SK-N-SH treated with all-trans-retinoic acid at 6 μM for 48 hours (cell line): ENCODE results near the gene RBMS3.

Experiments used
- ATAC-seq: fragments of 200-7000 bp; cut with Tn5 transposase; 3 replicates; pipeline ENCODE4 v1.9.1; 2020; ENCODE audit warnings: mild to moderate bottlenecking, moderate library complexity
- ARNTL ChIP-seq: fragments of 450-650 bp; formaldehyde crosslinking; IDR thresholded peaks from 2 replicates; pipeline ENCODE4 v1.5.0; 2020; ENCODE audit warnings: low read depth, mild to moderate bottlenecking, moderate library complexity, borderline replicate concordance
- BACH2 ChIP-seq: fragments of 250-450 bp; sonication (Bioruptor Pico); IDR thresholded peaks from 2 replicates; pipeline ENCODE4 v1.9.0; 2021; ENCODE audit warnings: mild to moderate bottlenecking, borderline replicate concordance
- CSDC2 ChIP-seq: fragments of 250-450 bp; sonication (Bioruptor Pico); IDR thresholded peaks from 2 replicates; pipeline ENCODE4 v1.5.0; 2020; ENCODE audit warnings: mild to moderate bottlenecking, moderate library complexity
- ESRRG ChIP-seq: fragments of 250-450 bp; sonication (Bioruptor Pico); IDR thresholded peaks from 2 replicates; pipeline ENCODE4 v1.6.1; 2021; ENCODE audit warnings: mild to moderate bottlenecking
- GLIS3 ChIP-seq: fragments of 250-450 bp; sonication (Bioruptor Pico); IDR thresholded peaks from 2 replicates; pipeline ENCODE4 v1.5.0; 2020; ENCODE audit warnings: mild to moderate bottlenecking, moderate library complexity
- ISL1 ChIP-seq: fragments of 250-450 bp; sonication (Bioruptor Pico); IDR thresholded peaks from 2 replicates; pipeline ENCODE4 v2.1.2; 2022; ENCODE audit warnings: mild to moderate bottlenecking, moderate library complexity
- OSR1 ChIP-seq: fragments of 250-450 bp; sonication (Bioruptor Pico); IDR thresholded peaks from 2 replicates; pipeline ENCODE4 v1.8.0; 2022; ENCODE audit warnings: moderate library complexity, mild to moderate bottlenecking, inconsistent platforms
- PPARA ChIP-seq: fragments of 250-450 bp; sonication (Bioruptor Pico); IDR thresholded peaks from 2 replicates; pipeline ENCODE4 v1.5.0; 2020; ENCODE audit warnings: mild to moderate bottlenecking, borderline replicate concordance
- RARB ChIP-seq: fragments of 250-450 bp; sonication (Bioruptor Pico); IDR thresholded peaks from 2 replicates; pipeline ENCODE4 v1.8.0; 2021; ENCODE audit warnings: mild to moderate bottlenecking, moderate library complexity
- SNAI2 ChIP-seq: fragments of 250-450 bp; sonication (Bioruptor Pico); IDR thresholded peaks from 2 replicates; pipeline ENCODE4 v1.5.0; 2020; ENCODE audit warnings: mild to moderate bottlenecking, moderate library complexity
- TCF4 ChIP-seq: fragments of 250-450 bp; sonication (Bioruptor Pico); IDR thresholded peaks from 2 replicates; pipeline ENCODE4 v1.8.0; 2021; ENCODE audit warnings: mild to moderate bottlenecking, moderate library complexity, borderline replicate concordance
- TOX ChIP-seq: fragments of 250-450 bp; sonication (Bioruptor Pico); IDR thresholded peaks from 2 replicates; pipeline ENCODE4 v1.8.0; 2021; ENCODE audit warnings: mild to moderate bottlenecking, moderate library complexity, borderline replicate concordance
- ZC3H10 ChIP-seq: fragments of 250-450 bp; sonication (Bioruptor Pico); IDR thresholded peaks from 2 replicates; pipeline ENCODE4 v1.5.1; 2021; ENCODE audit warnings: mild to moderate bottlenecking, moderate library complexity
- ZFP3 ChIP-seq: fragments of 250-450 bp; sonication (Bioruptor Pico); IDR thresholded peaks from 2 replicates; pipeline ENCODE4 v1.5.0; 2020; ENCODE audit warnings: mild to moderate bottlenecking, moderate library complexity
- ZFP30 ChIP-seq: fragments of 450-650 bp; formaldehyde crosslinking; IDR thresholded peaks from 2 replicates; pipeline ENCODE4 v1.5.0; 2022; ENCODE audit warnings: mild to moderate bottlenecking, moderate library complexity
- ZNF565 ChIP-seq: fragments of 450-650 bp; formaldehyde crosslinking; conservative IDR thresholded peaks from 2 replicates; pipeline ENCODE4 v1.5.0; 2020; ENCODE audit warnings: low read depth, mild to moderate bottlenecking, moderate library complexity
- ZNF70 ChIP-seq: fragments of 450-650 bp; formaldehyde crosslinking; IDR thresholded peaks from 2 replicates; pipeline ENCODE4 v1.5.0; 2020; ENCODE audit warnings: mild to moderate bottlenecking, moderate library complexity
- ZNF8 ChIP-seq: fragments of 450-650 bp; formaldehyde crosslinking; IDR thresholded peaks from 2 replicates; pipeline ENCODE4 v1.5.0; 2020; ENCODE audit warnings: mild to moderate bottlenecking, moderate library complexity
- TF ChIP-seq, protein P1 (sequence below): fragments of 250-450 bp; sonication (Bioruptor Pico); IDR thresholded peaks from 2 replicates; pipeline ENCODE4 v1.8.0; 2021; ENCODE audit warnings: low read depth, mild to moderate bottlenecking, moderate library complexity, borderline replicate concordance
- TF ChIP-seq, protein P2 (sequence below): fragments of 250-450 bp; sonication (Bioruptor Pico); IDR thresholded peaks from 2 replicates; pipeline ENCODE4 v1.8.0; 2020; ENCODE audit warnings: mild to moderate bottlenecking, moderate library complexity, borderline replicate concordance
- TF ChIP-seq, protein P3 (sequence below): fragments of 250-450 bp; sonication (Bioruptor Pico); IDR thresholded peaks from 2 replicates; pipeline ENCODE4 v1.5.1; 2020; ENCODE audit warnings: low read depth, mild to moderate bottlenecking, moderate library complexity
- TF ChIP-seq, protein P4 (sequence below): fragments of 250-450 bp; sonication (Bioruptor Pico); IDR thresholded peaks from 2 replicates; pipeline ENCODE4 v1.5.0; 2020; ENCODE audit warnings: mild to moderate bottlenecking, moderate library complexity
- TF ChIP-seq, protein P5 (sequence below): fragments of 250-450 bp; sonication (Bioruptor Pico); IDR thresholded peaks from 2 replicates; pipeline ENCODE4 v1.5.1; 2021; ENCODE audit warnings: mild to moderate bottlenecking, moderate library complexity

RBMS3 gene

DNA sequence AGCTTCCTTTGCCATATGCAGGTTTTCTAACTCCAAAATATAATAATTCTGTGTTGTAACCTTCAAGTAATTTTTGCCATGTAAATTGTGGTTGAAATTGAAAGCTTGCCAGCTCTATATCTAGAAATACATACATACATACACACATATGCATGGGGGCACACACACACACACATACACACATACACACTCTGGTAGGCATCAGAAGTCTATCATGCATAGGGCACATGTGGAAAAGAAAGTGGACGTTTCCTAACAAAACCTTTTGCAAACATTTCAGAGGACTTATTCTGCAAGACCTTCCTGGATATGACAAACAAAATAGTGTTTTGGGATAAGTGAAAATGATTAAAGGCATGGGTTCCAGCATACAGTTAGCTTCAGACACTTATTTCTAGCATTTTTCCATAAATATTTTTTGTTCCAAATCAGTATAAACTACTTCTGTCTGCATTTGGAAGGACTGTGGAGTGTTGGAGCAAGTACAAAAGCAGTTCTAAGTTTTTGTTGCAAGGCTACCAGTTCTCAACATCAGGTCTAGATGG, 578.9 kb downstream of the RBMS3 start:
- no peak for ATAC-seq
- TF ChIP-seq, protein P1, sequence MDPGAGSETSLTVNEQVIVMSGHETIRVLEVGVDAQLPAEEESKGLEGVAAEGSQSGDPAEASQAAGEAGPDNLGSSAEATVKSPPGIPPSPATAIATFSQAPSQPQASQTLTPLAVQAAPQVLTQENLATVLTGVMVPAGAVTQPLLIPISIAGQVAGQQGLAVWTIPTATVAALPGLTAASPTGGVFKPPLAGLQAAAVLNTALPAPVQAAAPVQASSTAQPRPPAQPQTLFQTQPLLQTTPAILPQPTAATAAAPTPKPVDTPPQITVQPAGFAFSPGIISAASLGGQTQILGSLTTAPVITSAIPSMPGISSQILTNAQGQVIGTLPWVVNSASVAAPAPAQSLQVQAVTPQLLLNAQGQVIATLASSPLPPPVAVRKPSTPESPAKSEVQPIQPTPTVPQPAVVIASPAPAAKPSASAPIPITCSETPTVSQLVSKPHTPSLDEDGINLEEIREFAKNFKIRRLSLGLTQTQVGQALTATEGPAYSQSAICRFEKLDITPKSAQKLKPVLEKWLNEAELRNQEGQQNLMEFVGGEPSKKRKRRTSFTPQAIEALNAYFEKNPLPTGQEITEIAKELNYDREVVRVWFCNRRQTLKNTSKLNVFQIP: no peak
- TF ChIP-seq PPARA (CRISPR knock-in tag) (no peak), OSR1 (CRISPR knock-in tag) (no peak), ZNF8 (CRISPR knock-in tag) (no peak), TCF4 (CRISPR knock-in tag) (no peak)

DNA sequence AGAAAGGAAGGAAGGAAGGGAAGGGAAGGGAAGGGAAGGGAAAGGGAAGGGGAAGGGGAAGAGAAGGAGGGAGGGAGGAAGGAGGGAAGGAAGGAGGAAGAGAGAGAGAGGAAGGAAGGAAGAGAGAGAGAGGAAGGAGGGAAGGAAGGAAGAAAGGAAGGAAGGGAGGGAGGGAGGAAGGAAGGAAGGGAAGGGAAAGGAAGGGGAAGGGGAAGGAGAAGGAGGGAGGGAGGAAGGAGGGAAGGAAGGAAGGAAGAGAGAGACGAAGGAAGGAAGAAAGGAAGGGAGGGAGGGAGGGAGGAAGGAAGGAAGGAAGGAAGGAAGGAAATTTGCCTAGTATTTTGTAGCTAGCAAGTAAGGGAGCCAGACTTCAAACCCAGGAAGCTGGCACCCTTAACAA, 583.9 kb downstream of the RBMS3 start:
- TF ChIP-seq, protein P2, sequence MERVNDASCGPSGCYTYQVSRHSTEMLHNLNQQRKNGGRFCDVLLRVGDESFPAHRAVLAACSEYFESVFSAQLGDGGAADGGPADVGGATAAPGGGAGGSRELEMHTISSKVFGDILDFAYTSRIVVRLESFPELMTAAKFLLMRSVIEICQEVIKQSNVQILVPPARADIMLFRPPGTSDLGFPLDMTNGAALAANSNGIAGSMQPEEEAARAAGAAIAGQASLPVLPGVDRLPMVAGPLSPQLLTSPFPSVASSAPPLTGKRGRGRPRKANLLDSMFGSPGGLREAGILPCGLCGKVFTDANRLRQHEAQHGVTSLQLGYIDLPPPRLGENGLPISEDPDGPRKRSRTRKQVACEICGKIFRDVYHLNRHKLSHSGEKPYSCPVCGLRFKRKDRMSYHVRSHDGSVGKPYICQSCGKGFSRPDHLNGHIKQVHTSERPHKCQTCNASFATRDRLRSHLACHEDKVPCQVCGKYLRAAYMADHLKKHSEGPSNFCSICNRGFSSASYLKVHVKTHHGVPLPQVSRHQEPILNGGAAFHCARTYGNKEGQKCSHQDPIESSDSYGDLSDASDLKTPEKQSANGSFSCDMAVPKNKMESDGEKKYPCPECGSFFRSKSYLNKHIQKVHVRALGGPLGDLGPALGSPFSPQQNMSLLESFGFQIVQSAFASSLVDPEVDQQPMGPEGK (CRISPR knock-in tag): no peak
- TF ChIP-seq ARNTL (CRISPR knock-in tag) (no peak), ZNF8 (CRISPR knock-in tag) (no peak), ZNF70 (no peak), SNAI2 (CRISPR knock-in tag) (no peak), PPARA (CRISPR knock-in tag) (no peak), TOX (CRISPR knock-in tag) (no peak), BACH2 (CRISPR knock-in tag) (no peak), ISL1 (CRISPR knock-in tag) (no peak), ESRRG (CRISPR knock-in tag) (no peak), TCF4 (CRISPR knock-in tag) (no peak), GLIS3 (CRISPR knock-in tag) (no peak), ZFP30 (CRISPR knock-in tag) (no peak), CSDC2 (CRISPR knock-in tag) (no peak)
- TF ChIP-seq, protein P3, sequence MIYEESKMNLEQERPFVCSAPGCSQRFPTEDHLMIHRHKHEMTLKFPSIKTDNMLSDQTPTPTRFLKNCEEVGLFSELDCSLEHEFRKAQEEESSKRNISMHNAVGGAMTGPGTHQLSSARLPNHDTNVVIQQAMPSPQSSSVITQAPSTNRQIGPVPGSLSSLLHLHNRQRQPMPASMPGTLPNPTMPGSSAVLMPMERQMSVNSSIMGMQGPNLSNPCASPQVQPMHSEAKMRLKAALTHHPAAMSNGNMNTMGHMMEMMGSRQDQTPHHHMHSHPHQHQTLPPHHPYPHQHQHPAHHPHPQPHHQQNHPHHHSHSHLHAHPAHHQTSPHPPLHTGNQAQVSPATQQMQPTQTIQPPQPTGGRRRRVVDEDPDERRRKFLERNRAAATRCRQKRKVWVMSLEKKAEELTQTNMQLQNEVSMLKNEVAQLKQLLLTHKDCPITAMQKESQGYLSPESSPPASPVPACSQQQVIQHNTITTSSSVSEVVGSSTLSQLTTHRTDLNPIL (CRISPR knock-in tag): no peak
- TF ChIP-seq, protein P4, sequence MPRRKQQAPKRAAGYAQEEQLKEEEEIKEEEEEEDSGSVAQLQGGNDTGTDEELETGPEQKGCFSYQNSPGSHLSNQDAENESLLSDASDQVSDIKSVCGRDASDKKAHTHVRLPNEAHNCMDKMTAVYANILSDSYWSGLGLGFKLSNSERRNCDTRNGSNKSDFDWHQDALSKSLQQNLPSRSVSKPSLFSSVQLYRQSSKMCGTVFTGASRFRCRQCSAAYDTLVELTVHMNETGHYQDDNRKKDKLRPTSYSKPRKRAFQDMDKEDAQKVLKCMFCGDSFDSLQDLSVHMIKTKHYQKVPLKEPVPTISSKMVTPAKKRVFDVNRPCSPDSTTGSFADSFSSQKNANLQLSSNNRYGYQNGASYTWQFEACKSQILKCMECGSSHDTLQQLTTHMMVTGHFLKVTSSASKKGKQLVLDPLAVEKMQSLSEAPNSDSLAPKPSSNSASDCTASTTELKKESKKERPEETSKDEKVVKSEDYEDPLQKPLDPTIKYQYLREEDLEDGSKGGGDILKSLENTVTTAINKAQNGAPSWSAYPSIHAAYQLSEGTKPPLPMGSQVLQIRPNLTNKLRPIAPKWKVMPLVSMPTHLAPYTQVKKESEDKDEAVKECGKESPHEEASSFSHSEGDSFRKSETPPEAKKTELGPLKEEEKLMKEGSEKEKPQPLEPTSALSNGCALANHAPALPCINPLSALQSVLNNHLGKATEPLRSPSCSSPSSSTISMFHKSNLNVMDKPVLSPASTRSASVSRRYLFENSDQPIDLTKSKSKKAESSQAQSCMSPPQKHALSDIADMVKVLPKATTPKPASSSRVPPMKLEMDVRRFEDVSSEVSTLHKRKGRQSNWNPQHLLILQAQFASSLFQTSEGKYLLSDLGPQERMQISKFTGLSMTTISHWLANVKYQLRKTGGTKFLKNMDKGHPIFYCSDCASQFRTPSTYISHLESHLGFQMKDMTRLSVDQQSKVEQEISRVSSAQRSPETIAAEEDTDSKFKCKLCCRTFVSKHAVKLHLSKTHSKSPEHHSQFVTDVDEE (CRISPR knock-in tag): no peak
- TF ChIP-seq, protein P5, sequence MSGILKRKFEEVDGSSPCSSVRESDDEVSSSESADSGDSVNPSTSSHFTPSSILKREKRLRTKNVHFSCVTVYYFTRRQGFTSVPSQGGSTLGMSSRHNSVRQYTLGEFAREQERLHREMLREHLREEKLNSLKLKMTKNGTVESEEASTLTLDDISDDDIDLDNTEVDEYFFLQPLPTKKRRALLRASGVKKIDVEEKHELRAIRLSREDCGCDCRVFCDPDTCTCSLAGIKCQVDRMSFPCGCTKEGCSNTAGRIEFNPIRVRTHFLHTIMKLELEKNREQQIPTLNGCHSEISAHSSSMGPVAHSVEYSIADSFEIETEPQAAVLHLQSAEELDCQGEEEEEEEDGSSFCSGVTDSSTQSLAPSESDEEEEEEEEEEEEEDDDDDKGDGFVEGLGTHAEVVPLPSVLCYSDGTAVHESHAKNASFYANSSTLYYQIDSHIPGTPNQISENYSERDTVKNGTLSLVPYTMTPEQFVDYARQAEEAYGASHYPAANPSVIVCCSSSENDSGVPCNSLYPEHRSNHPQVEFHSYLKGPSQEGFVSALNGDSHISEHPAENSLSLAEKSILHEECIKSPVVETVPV (CRISPR knock-in tag): no peak
- TF ChIP-seq, all 23 proteins: peak for 0
- no peak for ATAC-seq

DNA sequence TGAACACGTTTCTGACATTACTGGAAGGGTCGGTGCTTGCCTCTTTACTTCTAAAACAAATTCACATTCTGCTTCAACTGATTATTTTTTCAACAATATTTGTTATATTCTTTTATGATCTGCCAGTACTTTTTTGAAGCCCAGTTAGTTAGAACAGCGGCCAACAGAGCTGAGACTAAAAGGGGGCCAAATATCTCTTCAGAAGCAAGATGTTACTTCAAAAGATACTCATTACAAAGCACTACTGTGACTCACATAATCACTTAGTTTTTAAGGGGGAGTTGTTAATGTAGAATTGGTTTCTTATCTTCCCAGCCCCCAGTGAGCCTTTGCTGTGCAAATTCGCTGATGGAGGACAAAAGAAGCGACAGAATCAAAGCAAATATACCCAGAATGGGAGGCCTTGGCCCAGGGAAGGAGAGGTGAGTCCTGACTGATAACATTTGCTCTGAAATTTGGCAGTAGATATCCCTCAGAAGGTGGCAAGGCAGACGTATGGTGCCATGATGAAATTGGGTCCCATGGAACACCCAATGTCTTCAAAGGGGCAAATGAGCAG, 587.8 kb downstream of the RBMS3 start:
- ATAC-seq: no peak
- TF ChIP-seq, protein P1: no peak
- TF ChIP-seq TCF4 (CRISPR knock-in tag): no peak
- no peak for TF ChIP-seq OSR1 (CRISPR knock-in tag)
- TF ChIP-seq TOX (CRISPR knock-in tag): no peak
- TF ChIP-seq ZC3H10: no peak
- TF ChIP-seq, protein P3 (CRISPR knock-in tag): no peak
- TF ChIP-seq RARB (CRISPR knock-in tag): no peak
- no peak for TF ChIP-seq ISL1 (CRISPR knock-in tag)
- TF ChIP-seq GLIS3 (CRISPR knock-in tag): no peak
- TF ChIP-seq, protein P5 (CRISPR knock-in tag): no peak
- TF ChIP-seq CSDC2 (CRISPR knock-in tag): no peak
- no peak for TF ChIP-seq ZFP3 (CRISPR knock-in tag)
- no peak for TF ChIP-seq ARNTL (CRISPR knock-in tag)
- TF ChIP-seq ESRRG (CRISPR knock-in tag): no peak
- no peak for TF ChIP-seq ZNF565 (CRISPR knock-in tag)
